MG63 (cell line): Measurements from ENCODE around the gene TBC1D22B. TPM values are rescaled to one million over a fixed set of nuclear protein-coding genes. Genes with fewer than 3 reads are reported as not detected.

Experiments
- DNase-seq: peaks from one replicate; pipeline ENCODE4 v3.0.0-alpha.2; 2020
- H3K27me3 ChIP-seq: fragments of 250-450 bp; sonication (Bioruptor Pico); 2 replicates; pipeline ENCODE4 v1.5.1; 2020; ENCODE audit warnings: mild to moderate bottlenecking, moderate library complexity
- H3K36me3 ChIP-seq: fragments of 250-450 bp; sonication (Bioruptor Pico); 2 replicates; pipeline ENCODE4 v1.5.1; 2020; ENCODE audit warnings: mild to moderate bottlenecking, moderate library complexity
- H3K4me3 ChIP-seq: fragments of 250-450 bp; sonication (Bioruptor Pico); 2 replicates; pipeline ENCODE4 v1.5.1; 2020; ENCODE audit warnings: mild to moderate bottlenecking, moderate library complexity
- H3K9me3 ChIP-seq: fragments of 250-450 bp; sonication (Bioruptor Pico); 2 replicates; pipeline ENCODE4 v1.5.1; 2020; ENCODE audit warnings: mild to moderate bottlenecking, moderate library complexity
- total RNA-seq: library from RNA; depleted of rRNA; stranded (reverse); fragments of >200 nt; shearing (Covaris generic); gene quantifications from 2 replicates; pipeline ENCODE4 v1.2.3, GENCODE V29; 2014; ENCODE audit warnings: low replicate concordance; rRNA removed

The TBC1D22B gene
- total RNA-seq, 1 experiment from 2014 or later, result 4.4 TPM

- no peaks in the 10 kb centered on the region for H3K27me3 ChIP-seq
- peaks cover 39% of the 10 kb centered on the region for H3K36me3 ChIP-seq
- no peak for DNase-seq
- no peak overlapping the region for H3K4me3 ChIP-seq
- no peaks in the 10 kb centered on the region for H3K9me3 ChIP-seq
Measured at GRCh38 chr6:37373822-37374471, 116.4 kb downstream of the TBC1D22B start.

GRCh38 chr6:37375376-37375775, 117.8 kb downstream of the TBC1D22B start:
- Histone ChIP-seq H3K4me3 (no peak overlapping the region), H3K36me3 (peaks cover 31% of the 10 kb centered on the region), H3K9me3 (no peaks in the 10 kb centered on the region), H3K27me3 (no peaks in the 10 kb centered on the region)
- DNase-seq, result no peak

GRCh38 chr6:37376078-37376743, 118.6 kb downstream of the TBC1D22B start:
- Histone ChIP-seq H3K9me3 (no peaks in the 10 kb centered on the region), H3K4me3 (no peak overlapping the region), H3K36me3 (peaks cover 29% of the 10 kb centered on the region), H3K27me3 (no peaks in the 10 kb centered on the region)
- no peak for DNase-seq

GRCh38 chr6:37381579-37381978, 124.0 kb downstream of the TBC1D22B start:
- peak; percentile 14 for DNase-seq
- H3K4me3 ChIP-seq, result no peak overlapping the region
- H3K36me3 ChIP-seq, result peaks cover 17% of the 10 kb centered on the region
- H3K9me3 ChIP-seq, result no peaks in the 10 kb centered on the region
- no peaks in the 10 kb centered on the region for H3K27me3 ChIP-seq

Other genes with a start within 250 kb of the TBC1D22B start
- gene PIM1, start 87.6 kb upstream of the TBC1D22B start, total RNA-seq, result 13.0 and 18.9 TPM in 2 replicates
- gene TMEM217, start 372 bp downstream of the TBC1D22B start, total RNA-seq, result 0.17 and 0.36 TPM in 2 replicates
- gene RNF8, start 96.2 kb downstream of the TBC1D22B start, total RNA-seq, result 29.7 and 32.6 TPM in 2 replicates
- gene CMTR1, start 175.4 kb downstream of the TBC1D22B start, total RNA-seq, result 30.3 and 33.8 TPM in 2 replicates
- 30.6 and 71.3 TPM in 2 replicates for gene CCDC167, start 242.1 kb downstream of the TBC1D22B start, total RNA-seq